HepG2 (cell line): Measurements from ENCODE around the gene CC2D1A. TPM values are rescaled to one million over a fixed set of nuclear protein-coding genes. Genes with fewer than 3 reads are reported as not detected.

ENCODE experiments used
- ETV6 ChIP-seq: sonication (generic); formaldehyde crosslinking; conservative IDR thresholded peaks from 2 replicates; pipeline ENCODE4 v1.4.0; 2020; ENCODE audit warnings: missing genetic modification reagents
- FOXJ3 ChIP-seq: sonication (generic); formaldehyde crosslinking; IDR thresholded peaks from 2 replicates; pipeline ENCODE4 v1.4.0; 2020; ENCODE audit warnings: missing genetic modification reagents, mild to moderate bottlenecking, borderline replicate concordance
- GTF2F1 ChIP-seq: fragments of 150-350 bp; IDR thresholded peaks from 2 replicates; pipeline ENCODE4 v1.6.1; 2014; ENCODE audit warnings: low read length
- HNRNPL ChIP-seq: fragments of 200-400 bp; formaldehyde crosslinking; IDR thresholded peaks from 2 replicates; pipeline ENCODE4 v1.6.1; 2017; ENCODE audit warnings: mild to moderate bottlenecking, low read depth, low read length
- JUN ChIP-seq: sonication (generic); formaldehyde crosslinking; IDR thresholded peaks from 2 replicates; pipeline ENCODE4 v1.4.0; 2020; ENCODE audit warnings: mild to moderate bottlenecking, missing genetic modification reagents
- MIER3 ChIP-seq: IDR thresholded peaks from 2 replicates; pipeline ENCODE4 v1.6.1; 2016; ENCODE audit warnings: missing compliant biosample characterization, borderline replicate concordance
- NFYB ChIP-seq: sonication (generic); formaldehyde crosslinking; IDR thresholded peaks from 2 replicates; pipeline ENCODE4 v1.4.0; 2020; ENCODE audit warnings: missing genetic modification reagents
- NR1H2 ChIP-seq: sonication (generic); formaldehyde crosslinking; IDR thresholded peaks from 2 replicates; pipeline ENCODE4 v1.8.1; 2022; ENCODE audit warnings: low read depth, missing genetic modification reagents, borderline replicate concordance
- PHF5A ChIP-seq: IDR thresholded peaks from one replicate; pipeline ENCODE4 v1.6.1; 2018; ENCODE audit warnings: low read depth, missing genetic modification reagents; ENCODE audit not compliant: unreplicated experiment
- PPARG ChIP-seq: conservative IDR thresholded peaks from 2 replicates; pipeline ENCODE4 v1.6.1; 2016; ENCODE audit warnings: missing biosample characterization, missing genetic modification reagents
- REPIN1 ChIP-seq: sonication (generic); formaldehyde crosslinking; IDR thresholded peaks from 2 replicates; pipeline ENCODE4 v1.8.0; 2022; ENCODE audit warnings: missing genetic modification reagents, low read depth, mild to moderate bottlenecking, borderline replicate concordance
- RXRB ChIP-seq: IDR thresholded peaks from 2 replicates; pipeline ENCODE4 v1.6.1; 2016; ENCODE audit warnings: borderline replicate concordance, missing genetic modification reagents, missing compliant biosample characterization
- SP4 ChIP-seq: sonication (generic); formaldehyde crosslinking; IDR thresholded peaks from 2 replicates; pipeline ENCODE4 v1.8.1; 2023; ENCODE audit warnings: mild to moderate bottlenecking, missing genetic modification reagents
- ZKSCAN8 ChIP-seq: IDR thresholded peaks from 2 replicates; pipeline ENCODE4 v1.6.1; 2016; ENCODE audit warnings: borderline replicate concordance, missing genetic modification reagents, missing compliant biosample characterization
- ZMYM2 ChIP-seq: sonication (generic); formaldehyde crosslinking; IDR thresholded peaks from 2 replicates; pipeline ENCODE4 v1.8.0; 2022; ENCODE audit warnings: mild to moderate bottlenecking, missing genetic modification reagents
- ZNF101 ChIP-seq: sonication (generic); formaldehyde crosslinking; IDR thresholded peaks from 2 replicates; pipeline ENCODE4 v1.4.0; 2020; ENCODE audit warnings: mild to moderate bottlenecking, low read depth, missing genetic modification reagents, borderline replicate concordance
- ZNF224 ChIP-seq: sonication (generic); formaldehyde crosslinking; IDR thresholded peaks from 2 replicates; pipeline ENCODE4 v1.5.0; 2020; ENCODE audit warnings: mild to moderate bottlenecking, missing genetic modification reagents
- ZNF274 ChIP-seq: sonication (generic); formaldehyde crosslinking; IDR thresholded peaks from 2 replicates; pipeline ENCODE4 v1.5.1; 2020; ENCODE audit warnings: mild to moderate bottlenecking, missing genetic modification reagents
- ZNF431 ChIP-seq: sonication (generic); formaldehyde crosslinking; IDR thresholded peaks from 2 replicates; pipeline ENCODE4 v1.9.0; 2022; ENCODE audit warnings: missing genetic modification reagents, low read depth, mild to moderate bottlenecking, borderline replicate concordance
- ZSCAN31 ChIP-seq: sonication (generic); formaldehyde crosslinking; IDR thresholded peaks from 2 replicates; pipeline ENCODE4 v1.5.0; 2020; ENCODE audit warnings: low read depth, mild to moderate bottlenecking, missing genetic modification reagents
- polyA plus RNA-seq, 8 experiments: library from polyadenylated mRNA; depleted of rRNA in 3 of 8; stranded (reverse) in 7 of 8; unstranded in 1 of 8; fragments of >200 nt; fragmentation: Illumina TruSeq in 4 of 8; extraction: Trizol in 4 of 8; gene quantifications; 2 replicates each; pipeline versions ENCODE4 v1.2.1 to v1.2.3, GENCODE V29; 2011 to 2016; ENCODE audit warnings: low read depth in 4 of 8, missing spikeins in 1 of 8, mixed read lengths in 1 of 8; ENCODE audit not compliant: insufficient read depth in 1 of 8
- total RNA-seq, 5 experiments: library from RNA; depleted of rRNA; stranded (reverse); fragments of >200 nt; fragmentation: Illumina TruSeq; extraction: Trizol; gene quantifications; 2 replicates each; pipeline ENCODE4 v1.2.3, GENCODE V29; 2016; ENCODE audit warnings: low read depth in 1 of 5
- TF ChIP-seq, protein P1 (sequence below): sonication (generic); formaldehyde crosslinking; IDR thresholded peaks from 2 replicates; pipeline ENCODE4 v1.4.0; 2020; ENCODE audit warnings: mild to moderate bottlenecking, missing genetic modification reagents, borderline replicate concordance
- TF ChIP-seq, protein P2 (sequence below): sonication (generic); formaldehyde crosslinking; IDR thresholded peaks from 2 replicates; pipeline ENCODE4 v1.4.0; 2020; ENCODE audit warnings: mild to moderate bottlenecking, missing genetic modification reagents
- TF ChIP-seq, protein P3 (sequence below): sonication (generic); formaldehyde crosslinking; IDR thresholded peaks from 2 replicates; pipeline ENCODE4 v1.9.0; 2022; ENCODE audit warnings: missing genetic modification reagents, mild to moderate bottlenecking, borderline replicate concordance

CC2D1A gene
- total and polyA plus RNA-seq, 2 of the 13 experiments (the other 11 are each of a cell fraction or from before 2014, with no cell fraction given): 9.7 to 11.5 TPM

GRCh38 chr19:13899393-13899792, 6.6 kb upstream of the CC2D1A start (continued):
- TF ChIP-seq MIER3 (CRISPR knock-in tag): 0 out of 2 replicates have a peak, but pooled peaks have one; percentile 15
- TF ChIP-seq ZMYM2: peak; percentile 51; the same call in 1 of the 2 replicates
- no peak for TF ChIP-seq REPIN1 (CRISPR knock-in tag)
- peak; percentile 83 for TF ChIP-seq HNRNPL
- TF ChIP-seq GTF2F1: no peak
- no peak for TF ChIP-seq ZNF101 (CRISPR knock-in tag)
- TF ChIP-seq, protein P1, sequence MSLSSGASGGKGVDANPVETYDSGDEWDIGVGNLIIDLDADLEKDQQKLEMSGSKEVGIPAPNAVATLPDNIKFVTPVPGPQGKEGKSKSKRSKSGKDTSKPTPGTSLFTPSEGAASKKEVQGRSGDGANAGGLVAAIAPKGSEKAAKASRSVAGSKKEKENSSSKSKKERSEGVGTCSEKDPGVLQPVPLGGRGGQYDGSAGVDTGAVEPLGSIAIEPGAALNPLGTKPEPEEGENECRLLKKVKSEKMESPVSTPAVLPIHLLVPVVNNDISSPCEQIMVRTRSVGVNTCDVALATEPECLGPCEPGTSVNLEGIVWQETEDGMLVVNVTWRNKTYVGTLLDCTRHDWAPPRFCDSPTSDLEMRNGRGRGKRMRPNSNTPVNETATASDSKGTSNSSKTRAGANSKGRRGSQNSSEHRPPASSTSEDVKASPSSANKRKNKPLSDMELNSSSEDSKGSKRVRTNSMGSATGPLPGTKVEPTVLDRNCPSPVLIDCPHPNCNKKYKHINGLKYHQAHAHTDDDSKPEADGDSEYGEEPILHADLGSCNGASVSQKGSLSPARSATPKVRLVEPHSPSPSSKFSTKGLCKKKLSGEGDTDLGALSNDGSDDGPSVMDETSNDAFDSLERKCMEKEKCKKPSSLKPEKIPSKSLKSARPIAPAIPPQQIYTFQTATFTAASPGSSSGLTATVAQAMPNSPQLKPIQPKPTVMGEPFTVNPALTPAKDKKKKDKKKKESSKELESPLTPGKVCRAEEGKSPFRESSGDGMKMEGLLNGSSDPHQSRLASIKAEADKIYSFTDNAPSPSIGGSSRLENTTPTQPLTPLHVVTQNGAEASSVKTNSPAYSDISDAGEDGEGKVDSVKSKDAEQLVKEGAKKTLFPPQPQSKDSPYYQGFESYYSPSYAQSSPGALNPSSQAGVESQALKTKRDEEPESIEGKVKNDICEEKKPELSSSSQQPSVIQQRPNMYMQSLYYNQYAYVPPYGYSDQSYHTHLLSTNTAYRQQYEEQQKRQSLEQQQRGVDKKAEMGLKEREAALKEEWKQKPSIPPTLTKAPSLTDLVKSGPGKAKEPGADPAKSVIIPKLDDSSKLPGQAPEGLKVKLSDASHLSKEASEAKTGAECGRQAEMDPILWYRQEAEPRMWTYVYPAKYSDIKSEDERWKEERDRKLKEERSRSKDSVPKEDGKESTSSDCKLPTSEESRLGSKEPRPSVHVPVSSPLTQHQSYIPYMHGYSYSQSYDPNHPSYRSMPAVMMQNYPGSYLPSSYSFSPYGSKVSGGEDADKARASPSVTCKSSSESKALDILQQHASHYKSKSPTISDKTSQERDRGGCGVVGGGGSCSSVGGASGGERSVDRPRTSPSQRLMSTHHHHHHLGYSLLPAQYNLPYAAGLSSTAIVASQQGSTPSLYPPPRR (CRISPR knock-in tag): no peak
- TF ChIP-seq ZSCAN31 (CRISPR knock-in tag): no peak
- TF ChIP-seq, protein P2, sequence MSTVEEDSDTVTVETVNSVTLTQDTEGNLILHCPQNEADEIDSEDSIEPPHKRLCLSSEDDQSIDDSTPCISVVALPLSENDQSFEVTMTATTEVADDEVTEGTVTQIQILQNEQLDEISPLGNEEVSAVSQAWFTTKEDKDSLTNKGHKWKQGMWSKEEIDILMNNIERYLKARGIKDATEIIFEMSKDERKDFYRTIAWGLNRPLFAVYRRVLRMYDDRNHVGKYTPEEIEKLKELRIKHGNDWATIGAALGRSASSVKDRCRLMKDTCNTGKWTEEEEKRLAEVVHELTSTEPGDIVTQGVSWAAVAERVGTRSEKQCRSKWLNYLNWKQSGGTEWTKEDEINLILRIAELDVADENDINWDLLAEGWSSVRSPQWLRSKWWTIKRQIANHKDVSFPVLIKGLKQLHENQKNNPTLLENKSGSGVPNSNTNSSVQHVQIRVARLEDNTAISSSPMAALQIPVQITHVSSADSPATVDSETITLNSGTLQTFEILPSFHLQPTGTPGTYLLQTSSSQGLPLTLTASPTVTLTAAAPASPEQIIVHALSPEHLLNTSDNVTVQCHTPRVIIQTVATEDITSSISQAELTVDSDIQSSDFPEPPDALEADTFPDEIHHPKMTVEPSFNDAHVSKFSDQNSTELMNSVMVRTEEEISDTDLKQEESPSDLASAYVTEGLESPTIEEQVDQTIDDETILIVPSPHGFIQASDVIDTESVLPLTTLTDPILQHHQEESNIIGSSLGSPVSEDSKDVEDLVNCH (CRISPR knock-in tag): no peak
- no peak for TF ChIP-seq ZNF224 (CRISPR knock-in tag)
- no peak for TF ChIP-seq JUN (CRISPR knock-in tag)
- TF ChIP-seq NR1H2 (CRISPR knock-in tag): no peak
- TF ChIP-seq NFYB (CRISPR knock-in tag): no peak
- TF ChIP-seq FOXJ3 (CRISPR knock-in tag): no peak
- no peak for TF ChIP-seq ZNF274 (CRISPR knock-in tag)
- TF ChIP-seq ZNF431 (CRISPR knock-in tag): 0 out of 2 replicates have a peak, but pooled peaks have one; percentile 32
- TF ChIP-seq PHF5A (CRISPR knock-in tag): no peak
- TF ChIP-seq, protein P3, sequence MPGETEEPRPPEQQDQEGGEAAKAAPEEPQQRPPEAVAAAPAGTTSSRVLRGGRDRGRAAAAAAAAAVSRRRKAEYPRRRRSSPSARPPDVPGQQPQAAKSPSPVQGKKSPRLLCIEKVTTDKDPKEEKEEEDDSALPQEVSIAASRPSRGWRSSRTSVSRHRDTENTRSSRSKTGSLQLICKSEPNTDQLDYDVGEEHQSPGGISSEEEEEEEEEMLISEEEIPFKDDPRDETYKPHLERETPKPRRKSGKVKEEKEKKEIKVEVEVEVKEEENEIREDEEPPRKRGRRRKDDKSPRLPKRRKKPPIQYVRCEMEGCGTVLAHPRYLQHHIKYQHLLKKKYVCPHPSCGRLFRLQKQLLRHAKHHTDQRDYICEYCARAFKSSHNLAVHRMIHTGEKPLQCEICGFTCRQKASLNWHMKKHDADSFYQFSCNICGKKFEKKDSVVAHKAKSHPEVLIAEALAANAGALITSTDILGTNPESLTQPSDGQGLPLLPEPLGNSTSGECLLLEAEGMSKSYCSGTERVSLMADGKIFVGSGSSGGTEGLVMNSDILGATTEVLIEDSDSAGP: no peak
- peak; percentile 31; the same call in 1 of the 2 replicates for TF ChIP-seq RXRB
- TF ChIP-seq SP4: 0 out of 2 replicates have a peak, but pooled peaks have one; percentile 24
- TF ChIP-seq ZKSCAN8: no peak
- TF ChIP-seq PPARG (CRISPR knock-in tag): peak; percentile 66
- TF ChIP-seq ETV6: no peak
